ENCODE measurements around the gene TRIM14.

GRCh38 chr9:98168153-98168780 lies 49.2 kb upstream of the TRIM14 start:
- no peak for TF ChIP-seq POLR2A (IDR thresholded peaks at IDR 0.05; ENCODE audit: low read depth, low read length)
- TF ChIP-seq POLR2AphosphoS5 (IDR thresholded peaks at IDR 0.05; ENCODE audit: low read depth, low read length): no peak
- no peak for TF ChIP-seq SPI1 (IDR thresholded peaks at IDR 0.05; ENCODE audit: low read depth, low read length)
- no peak for TF ChIP-seq POU2F2 (IDR thresholded peaks at IDR 0.05; ENCODE audit: low read depth, low read length)

Data from GM12891 (cell line).